NB4 (cell line): Measurements from ENCODE around the gene TRAPPC6A.

Experiments
- DNase-seq: peaks from one replicate; pipeline ENCODE4 v3.0.0; 2010; ENCODE audit warnings: low read depth
- H3K4me3 ChIP-seq: one replicate; pipeline ENCODE4 v1.5.1; 2011; ENCODE audit warnings: mild to moderate bottlenecking, low read depth, low read length, moderate library complexity
- MYC ChIP-seq: IDR thresholded peaks from 2 replicates; pipeline ENCODE4 v1.6.1; 2011; ENCODE audit warnings: low read depth, low read length
- POLR2A ChIP-seq: IDR thresholded peaks from 2 replicates; pipeline ENCODE4 v1.6.1; 2011; ENCODE audit warnings: mild to moderate bottlenecking; ENCODE audit not compliant: insufficient read length; ENCODE audit errors: extremely low read depth
- TF ChIP-seq, protein P1 (sequence below): IDR thresholded peaks from one replicate; pipeline ENCODE4 v1.5.1; 2012; ENCODE audit warnings: low read depth, low read length
- TF ChIP-seq, protein P2 (sequence below): IDR thresholded peaks from 2 replicates; pipeline ENCODE4 v1.6.1; 2011; ENCODE audit warnings: low read depth, low read length

The TRAPPC6A gene

DNA sequence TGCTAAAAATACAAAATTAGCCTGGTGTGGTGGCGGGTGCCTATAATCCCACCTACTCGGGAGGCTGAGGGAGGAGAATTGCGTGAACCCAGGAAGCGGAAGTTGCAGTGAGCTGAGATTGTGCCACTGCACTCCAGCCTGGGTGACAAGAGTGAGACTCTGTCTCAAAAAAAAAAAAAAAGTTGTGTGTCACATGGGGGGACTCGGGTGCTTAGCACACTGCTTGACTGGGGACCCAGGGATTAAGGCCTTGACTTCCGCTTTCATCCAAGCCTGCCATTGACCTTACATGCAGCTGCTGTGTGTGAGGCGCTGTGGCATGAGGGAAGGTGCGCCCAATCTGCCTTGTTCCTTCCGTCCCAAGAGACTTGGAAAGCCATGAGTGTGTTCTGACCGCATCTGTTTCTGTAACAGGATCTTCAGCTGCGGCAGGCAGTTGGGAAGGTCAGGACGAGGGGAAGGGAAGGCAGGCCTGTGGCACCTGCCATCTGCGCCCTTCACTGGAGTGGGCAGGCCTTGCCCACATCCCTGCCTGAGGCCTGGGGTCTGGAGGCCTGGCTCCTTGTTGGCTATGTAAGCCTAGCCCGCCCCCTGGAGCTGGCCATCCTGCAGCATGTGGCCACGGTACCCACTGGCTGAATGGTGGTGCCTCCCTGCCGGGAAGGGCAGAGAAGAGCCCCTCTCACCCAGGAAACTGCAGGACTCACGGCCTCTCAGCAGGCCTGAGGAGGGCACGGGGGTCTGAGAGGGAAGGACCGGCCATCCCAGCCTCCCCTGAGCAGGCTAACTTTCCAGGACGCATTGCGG, 62.0 kb downstream of the TRAPPC6A start:
- TF ChIP-seq, protein P1, sequence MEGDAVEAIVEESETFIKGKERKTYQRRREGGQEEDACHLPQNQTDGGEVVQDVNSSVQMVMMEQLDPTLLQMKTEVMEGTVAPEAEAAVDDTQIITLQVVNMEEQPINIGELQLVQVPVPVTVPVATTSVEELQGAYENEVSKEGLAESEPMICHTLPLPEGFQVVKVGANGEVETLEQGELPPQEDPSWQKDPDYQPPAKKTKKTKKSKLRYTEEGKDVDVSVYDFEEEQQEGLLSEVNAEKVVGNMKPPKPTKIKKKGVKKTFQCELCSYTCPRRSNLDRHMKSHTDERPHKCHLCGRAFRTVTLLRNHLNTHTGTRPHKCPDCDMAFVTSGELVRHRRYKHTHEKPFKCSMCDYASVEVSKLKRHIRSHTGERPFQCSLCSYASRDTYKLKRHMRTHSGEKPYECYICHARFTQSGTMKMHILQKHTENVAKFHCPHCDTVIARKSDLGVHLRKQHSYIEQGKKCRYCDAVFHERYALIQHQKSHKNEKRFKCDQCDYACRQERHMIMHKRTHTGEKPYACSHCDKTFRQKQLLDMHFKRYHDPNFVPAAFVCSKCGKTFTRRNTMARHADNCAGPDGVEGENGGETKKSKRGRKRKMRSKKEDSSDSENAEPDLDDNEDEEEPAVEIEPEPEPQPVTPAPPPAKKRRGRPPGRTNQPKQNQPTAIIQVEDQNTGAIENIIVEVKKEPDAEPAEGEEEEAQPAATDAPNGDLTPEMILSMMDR, result no peak
- TF ChIP-seq, protein P2, sequence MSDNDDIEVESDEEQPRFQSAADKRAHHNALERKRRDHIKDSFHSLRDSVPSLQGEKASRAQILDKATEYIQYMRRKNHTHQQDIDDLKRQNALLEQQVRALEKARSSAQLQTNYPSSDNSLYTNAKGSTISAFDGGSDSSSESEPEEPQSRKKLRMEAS, result no peak
- no peak for TF ChIP-seq POLR2A
- no peak overlapping the region for H3K4me3 ChIP-seq
- DNase-seq, result peak; percentile 34

DNA sequence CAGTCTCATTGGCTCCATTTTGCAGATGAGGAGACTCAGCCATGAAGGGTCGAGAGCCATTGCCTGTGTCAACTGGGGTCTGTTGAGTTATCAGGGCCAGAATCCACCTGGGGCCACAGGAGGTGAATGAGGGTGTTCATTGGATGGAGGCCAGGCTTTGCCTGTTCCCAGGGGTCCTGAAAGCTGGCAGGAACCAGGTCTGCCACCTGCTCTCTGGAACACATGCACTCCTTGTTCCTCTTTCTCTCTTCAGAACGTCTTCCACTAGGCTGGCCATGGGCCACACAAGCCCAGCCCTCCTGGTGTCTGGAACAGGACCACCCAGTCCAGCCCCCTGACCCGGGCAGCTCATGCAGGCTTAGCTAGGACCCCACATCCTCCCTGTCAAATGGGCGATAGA, 63.9 kb downstream of the TRAPPC6A start:
- TF ChIP-seq, protein P1, result no peak
- TF ChIP-seq MYC (no peak), POLR2A (no peak)
- no peak overlapping the region for H3K4me3 ChIP-seq
- DNase-seq, result no peak

DNA sequence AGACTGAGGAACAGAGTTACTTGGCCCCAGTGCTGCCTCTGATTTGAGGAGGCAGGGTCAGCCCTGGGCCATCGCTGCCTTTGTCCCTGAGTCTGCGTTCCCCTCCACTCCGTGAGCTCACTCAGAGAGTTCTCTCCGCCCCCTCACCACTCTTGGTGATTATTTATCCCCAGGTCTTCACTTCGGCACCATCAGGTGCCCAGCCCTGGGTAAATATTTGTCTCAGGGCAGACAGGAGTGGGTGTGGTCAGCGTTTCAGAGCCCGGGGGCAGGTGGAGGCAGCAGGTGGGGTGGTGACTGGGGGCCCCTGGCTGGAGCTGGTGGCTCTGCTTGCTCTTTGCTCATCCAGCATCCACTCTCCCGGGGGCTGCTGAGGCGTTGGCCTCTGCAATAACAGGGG, 64.4 kb downstream of the TRAPPC6A start:
- TF ChIP-seq MYC (no peak), POLR2A (no peak)
- TF ChIP-seq, protein P1, result no peak
- TF ChIP-seq, protein P2, result no peak
- DNase-seq, result no peak
- no peak overlapping the region for H3K4me3 ChIP-seq
